ENCODE measurements around the gene NUP98. TPM values are rescaled to one million over a fixed set of nuclear protein-coding genes. Genes with fewer than 3 reads are reported as not detected.
A peak's percentile ranks its signal among the peaks of the same experiment; 100 is the strongest.

Gene NUP98
- polyA plus RNA-seq, 1 experiment, result 145 TPM

DNA sequence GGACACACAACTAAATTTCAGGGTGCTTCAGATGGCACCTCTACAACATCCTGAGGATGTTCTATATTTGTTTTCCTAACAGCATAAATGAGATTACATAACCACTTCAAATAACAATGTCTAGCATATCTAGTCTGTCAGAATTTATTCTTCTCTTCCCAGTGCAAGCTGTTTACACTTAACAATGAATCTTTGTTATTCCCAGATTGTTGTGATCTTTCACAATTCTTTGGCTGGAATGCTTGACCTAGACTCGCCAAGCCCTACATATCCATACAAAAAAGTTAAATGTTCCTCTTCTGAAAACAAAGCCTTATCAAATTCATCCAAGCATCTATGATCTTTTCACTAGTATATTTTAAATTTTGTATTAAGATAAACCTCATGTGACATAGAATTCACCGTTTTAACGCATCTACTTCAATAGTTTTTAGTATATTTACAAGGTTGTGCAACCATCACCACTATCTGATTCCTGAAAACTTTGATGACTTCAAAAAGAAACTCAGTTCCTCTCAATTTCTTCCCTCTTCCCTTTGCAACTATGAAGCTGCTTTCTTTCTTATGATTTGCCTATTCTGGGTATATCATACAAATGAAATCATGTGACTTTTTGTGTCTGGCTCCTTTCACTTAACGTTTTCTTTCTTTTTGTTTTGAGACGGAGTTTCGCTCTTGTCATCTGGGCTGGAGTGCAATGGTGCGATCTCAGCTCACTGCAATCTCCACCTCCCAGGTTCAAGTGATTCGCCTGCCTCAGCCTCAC is 64.5 kb downstream of the NUP98 start:
- POLR2A ChIA-PET, result no interaction called here

DNA sequence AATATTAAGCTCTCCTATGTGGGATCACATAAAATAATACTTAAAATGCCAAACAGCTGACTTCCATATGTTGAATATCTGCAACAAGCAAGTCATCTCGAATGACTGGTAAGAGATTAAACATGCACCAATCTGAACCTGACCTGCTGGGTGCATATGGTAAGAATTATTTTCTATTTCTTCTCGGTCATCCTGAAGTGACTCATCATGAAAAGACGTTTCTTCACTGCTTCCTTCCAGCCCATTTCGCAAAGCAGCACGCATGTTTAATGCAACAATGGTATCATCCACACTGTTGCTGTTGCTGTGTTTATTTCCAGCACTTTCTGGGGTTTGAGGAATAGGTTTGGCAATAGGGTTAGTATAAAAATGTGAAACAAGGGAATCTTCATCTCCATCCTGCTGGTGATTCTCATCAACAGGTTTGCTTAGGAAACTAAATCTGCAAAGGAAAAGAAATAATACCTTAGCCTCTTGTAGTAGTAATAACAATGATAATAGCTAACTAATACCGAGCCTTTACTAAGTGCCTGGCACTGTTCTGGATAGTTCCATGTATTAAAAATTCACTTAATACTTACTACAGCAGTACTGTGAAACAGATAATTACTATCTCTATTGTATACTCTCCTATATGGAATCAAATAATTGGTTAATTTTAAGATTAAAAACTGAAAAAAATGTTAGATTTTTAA is 74.2 kb downstream of the NUP98 start:
- DNase-seq (ENCODE audit: low read depth), result peak; percentile 99
- Histone ChIP-seq H3K27me3 (ENCODE audit: control insufficient read depth, insufficient read depth, low read length) (no peaks in the 10 kb centered on the region), H3K36me3 (ENCODE audit: control insufficient read depth, insufficient read depth, low read length) (peaks cover 5% of the 10 kb centered on the region), H3K4me3 (ENCODE audit: low read depth, low read length) (no peak overlapping the region)
- POLR2A ChIA-PET, result interaction anchor here (1.0 kb wide), 1 partner anchor 12 kb away, joined by 4 read pairs; no protein-coding TSS in a partner anchor
- CTCF ChIA-PET, result no interaction called here
- TF ChIP-seq, protein P1, sequence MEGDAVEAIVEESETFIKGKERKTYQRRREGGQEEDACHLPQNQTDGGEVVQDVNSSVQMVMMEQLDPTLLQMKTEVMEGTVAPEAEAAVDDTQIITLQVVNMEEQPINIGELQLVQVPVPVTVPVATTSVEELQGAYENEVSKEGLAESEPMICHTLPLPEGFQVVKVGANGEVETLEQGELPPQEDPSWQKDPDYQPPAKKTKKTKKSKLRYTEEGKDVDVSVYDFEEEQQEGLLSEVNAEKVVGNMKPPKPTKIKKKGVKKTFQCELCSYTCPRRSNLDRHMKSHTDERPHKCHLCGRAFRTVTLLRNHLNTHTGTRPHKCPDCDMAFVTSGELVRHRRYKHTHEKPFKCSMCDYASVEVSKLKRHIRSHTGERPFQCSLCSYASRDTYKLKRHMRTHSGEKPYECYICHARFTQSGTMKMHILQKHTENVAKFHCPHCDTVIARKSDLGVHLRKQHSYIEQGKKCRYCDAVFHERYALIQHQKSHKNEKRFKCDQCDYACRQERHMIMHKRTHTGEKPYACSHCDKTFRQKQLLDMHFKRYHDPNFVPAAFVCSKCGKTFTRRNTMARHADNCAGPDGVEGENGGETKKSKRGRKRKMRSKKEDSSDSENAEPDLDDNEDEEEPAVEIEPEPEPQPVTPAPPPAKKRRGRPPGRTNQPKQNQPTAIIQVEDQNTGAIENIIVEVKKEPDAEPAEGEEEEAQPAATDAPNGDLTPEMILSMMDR (IDR thresholded peaks at IDR 0.05; ENCODE audit: insufficient read depth, low read depth, low read length), result no peak

More for the DNA sequence above, 64.5 kb downstream of the NUP98 start:
- DNase-seq (ENCODE audit: low read depth), result no peak
- Histone ChIP-seq H3K27me3 (ENCODE audit: control insufficient read depth, insufficient read depth, low read length) (no peaks in the 10 kb centered on the region), H3K36me3 (ENCODE audit: control insufficient read depth, insufficient read depth, low read length) (peaks cover 10% of the 10 kb centered on the region), H3K4me3 (ENCODE audit: low read depth, low read length) (no peak overlapping the region)
- CTCF ChIA-PET, result interaction anchor here (1.4 kb wide), 1 partner anchor 22 kb away, joined by 5 read pairs; no protein-coding TSS in a partner anchor
- TF ChIP-seq, protein P1 (IDR thresholded peaks at IDR 0.05; ENCODE audit: insufficient read depth, low read depth, low read length), result no peak

DNA sequence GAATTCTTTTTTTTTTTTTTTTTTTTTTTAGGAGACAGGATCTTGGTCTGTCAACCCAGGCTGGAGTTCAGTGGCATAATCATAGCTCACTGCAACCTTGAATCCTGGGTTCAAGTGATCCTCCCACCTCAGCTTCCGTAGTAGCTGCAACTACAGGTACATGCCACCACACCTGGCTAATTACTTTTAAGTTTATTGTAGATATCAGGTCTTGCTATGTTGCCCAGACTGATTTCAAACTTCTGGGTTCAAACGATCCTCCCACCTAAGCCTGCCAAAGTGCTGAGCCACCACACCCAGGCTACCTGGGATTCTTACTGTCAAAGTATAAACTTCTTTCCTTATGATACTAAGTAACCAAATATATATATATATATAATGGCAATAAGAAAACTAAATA is 75.3 kb downstream of the NUP98 start:
- TF ChIP-seq, protein P1 (IDR thresholded peaks at IDR 0.05; ENCODE audit: insufficient read depth, low read depth, low read length), result no peak
- H3K4me3 ChIP-seq (ENCODE audit: low read depth, low read length), result no peak overlapping the region
- POLR2A ChIA-PET, result no interaction called here
- no peak for DNase-seq (ENCODE audit: low read depth)
- CTCF ChIA-PET, result no interaction called here
- peaks cover 4% of the 10 kb centered on the region for H3K36me3 ChIP-seq (ENCODE audit: control insufficient read depth, insufficient read depth, low read length)
- no peaks in the 10 kb centered on the region for H3K27me3 ChIP-seq (ENCODE audit: control insufficient read depth, insufficient read depth, low read length)

GRCh38 chr11:3720997-3721396 is 76.4 kb downstream of the NUP98 start:
- DNase-seq (ENCODE audit: low read depth), result no peak
- Histone ChIP-seq H3K27me3 (ENCODE audit: control insufficient read depth, insufficient read depth, low read length) (no peaks in the 10 kb centered on the region), H3K4me3 (ENCODE audit: low read depth, low read length) (no peak overlapping the region), H3K36me3 (ENCODE audit: control insufficient read depth, insufficient read depth, low read length) (peaks cover 6% of the 10 kb centered on the region)
- ChIA-PET CTCF (interaction anchor here (0.8 to 1.0 kb wide), 2 partner anchors 10 to 55 kb away, joined by 3 read pairs; no protein-coding TSS in a partner anchor), POLR2A (no interaction called here)
- TF ChIP-seq, protein P1 (IDR thresholded peaks at IDR 0.05; ENCODE audit: insufficient read depth, low read depth, low read length), result no peak

DNA sequence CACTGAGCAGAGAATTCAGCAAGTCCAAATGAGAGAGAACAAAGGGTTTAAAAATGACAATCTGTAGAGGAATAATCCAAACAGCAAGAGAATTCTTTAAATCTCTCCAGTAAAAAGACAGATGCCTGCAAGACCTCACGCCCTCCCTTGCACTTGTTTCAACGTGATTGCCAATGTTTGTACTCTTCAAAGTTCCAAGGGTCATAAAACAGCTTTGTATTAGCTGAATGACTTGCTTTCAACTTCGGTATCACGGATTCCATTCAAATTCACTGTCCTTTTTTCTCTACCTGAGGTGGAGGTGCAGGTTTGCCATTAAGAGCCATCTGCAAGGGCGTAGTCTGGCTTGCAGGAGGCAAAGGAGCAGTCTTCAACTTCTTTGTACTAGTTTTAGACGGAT is 85.1 kb downstream of the NUP98 start:
- H3K36me3 ChIP-seq (ENCODE audit: control insufficient read depth, insufficient read depth, low read length), result peaks cover 7% of the 10 kb centered on the region
- H3K4me3 ChIP-seq (ENCODE audit: low read depth, low read length), result no peak overlapping the region
- DNase-seq (ENCODE audit: low read depth), result no peak
- CTCF ChIA-PET, result no interaction called here
- TF ChIP-seq, protein P1 (IDR thresholded peaks at IDR 0.05; ENCODE audit: insufficient read depth, low read depth, low read length), result no peak
- H3K27me3 ChIP-seq (ENCODE audit: control insufficient read depth, insufficient read depth, low read length), result no peaks in the 10 kb centered on the region
- POLR2A ChIA-PET, result no interaction called here
